GM23338 (cell line): Measurements from ENCODE around the gene FERMT3. TPM values are rescaled to one million over a fixed set of nuclear protein-coding genes. Genes with fewer than 3 reads are reported as not detected.

Experiments used
- polyA plus RNA-seq: library from polyadenylated mRNA; unstranded; fragments of >200 nt; fragmentation: Nextera tagmentation; extraction: Ambion mirVana; gene quantifications from 2 replicates; pipeline ENCODE4 v1.2.1, GENCODE V29; 2016
- total RNA-seq: library from RNA; depleted of rRNA; stranded (reverse); fragments of >200 nt; shearing (Covaris generic); gene quantifications from 2 replicates; pipeline ENCODE4 v1.2.3, GENCODE V29; 2014; rRNA removed

FERMT3 gene
- total and polyA plus RNA-seq, 2 experiments from 2014 or later, result 1.5 to 1.6 TPM

Other genes with a start within 250 kb of the FERMT3 start
- 385 and 427 TPM in 2 replicates for gene COX8A, start 232.1 kb upstream of the FERMT3 start, total RNA-seq
- gene COX8A, start 232.1 kb upstream of the FERMT3 start, polyA plus RNA-seq, result 483 and 516 TPM in 2 replicates
- 94.7 and 122 TPM in 2 replicates for gene OTUB1, start 220.3 kb upstream of the FERMT3 start, total RNA-seq
- 193 and 207 TPM in 2 replicates for gene OTUB1, start 220.3 kb upstream of the FERMT3 start, polyA plus RNA-seq
- 0.54 and 1.1 TPM in 2 replicates for gene FLRT1, start 170.8 kb upstream of the FERMT3 start, total RNA-seq
- gene FLRT1, start 170.8 kb upstream of the FERMT3 start, polyA plus RNA-seq, result 0.40 and 0.76 TPM in 2 replicates
- gene MACROD1, start 40.6 kb upstream of the FERMT3 start, total RNA-seq, result 22.2 and 33.0 TPM in 2 replicates
- gene MACROD1, start 40.6 kb upstream of the FERMT3 start, polyA plus RNA-seq, result 51.3 and 51.6 TPM in 2 replicates
- 346 and 351 TPM in 2 replicates for gene STIP1, start 20.6 kb upstream of the FERMT3 start, total RNA-seq
- gene STIP1, start 20.6 kb upstream of the FERMT3 start, polyA plus RNA-seq, result 194 and 213 TPM in 2 replicates
- 36.9 and 40.6 TPM in 2 replicates for gene TRPT1, start 19.5 kb downstream of the FERMT3 start, total RNA-seq
- 52.2 and 55.7 TPM in 2 replicates for gene TRPT1, start 19.5 kb downstream of the FERMT3 start, polyA plus RNA-seq
- gene NUDT22, start 19.6 kb downstream of the FERMT3 start, total RNA-seq, result 35.1 and 67.0 TPM in 2 replicates
- 31.1 and 33.9 TPM in 2 replicates for gene NUDT22, start 19.6 kb downstream of the FERMT3 start, polyA plus RNA-seq
- 7.7 and 10.5 TPM in 2 replicates for gene DNAJC4, start 23.8 kb downstream of the FERMT3 start, total RNA-seq
- gene DNAJC4, start 23.8 kb downstream of the FERMT3 start, polyA plus RNA-seq, result 31.0 and 34.4 TPM in 2 replicates
- gene VEGFB, start 27.9 kb downstream of the FERMT3 start, total RNA-seq, result 24.2 and 25.8 TPM in 2 replicates
- 20.8 and 24.6 TPM in 2 replicates for gene VEGFB, start 27.9 kb downstream of the FERMT3 start, polyA plus RNA-seq
- gene FKBP2, start 34.4 kb downstream of the FERMT3 start, total RNA-seq, result 31.4 and 35.0 TPM in 2 replicates
- 201 and 221 TPM in 2 replicates for gene FKBP2, start 34.4 kb downstream of the FERMT3 start, polyA plus RNA-seq
- gene PPP1R14B, start 40.2 kb downstream of the FERMT3 start, total RNA-seq, result 283 and 315 TPM in 2 replicates
- gene PPP1R14B, start 40.2 kb downstream of the FERMT3 start, polyA plus RNA-seq, result 250 and 418 TPM in 2 replicates
- 89.8 and 103 TPM in 2 replicates for gene PLCB3, start 44.8 kb downstream of the FERMT3 start, total RNA-seq
- gene PLCB3, start 44.8 kb downstream of the FERMT3 start, polyA plus RNA-seq, result 28.1 and 30.9 TPM in 2 replicates
- 45.8 and 46.4 TPM in 2 replicates for gene BAD, start 77.9 kb downstream of the FERMT3 start, total RNA-seq
- gene BAD, start 77.9 kb downstream of the FERMT3 start, polyA plus RNA-seq, result 45.5 and 46.3 TPM in 2 replicates
- 32.5 and 35.6 TPM in 2 replicates for gene GPR137, start 79.1 kb downstream of the FERMT3 start, total RNA-seq
- 16.3 and 17.7 TPM in 2 replicates for gene GPR137, start 79.1 kb downstream of the FERMT3 start, polyA plus RNA-seq
- gene KCNK4, start 84.6 kb downstream of the FERMT3 start, total RNA-seq, result 1.0 TPM in 1 of 2 replicates, not detected in the other
- gene KCNK4, start 84.6 kb downstream of the FERMT3 start, polyA plus RNA-seq, result not detected in 2 replicates
- not detected in 2 replicates for gene CATSPERZ, start 93.6 kb downstream of the FERMT3 start, total RNA-seq
- gene CATSPERZ, start 93.6 kb downstream of the FERMT3 start, polyA plus RNA-seq, result 0.99 and 1.8 TPM in 2 replicates
- 50.1 and 55.1 TPM in 2 replicates for gene ESRRA, start 98.8 kb downstream of the FERMT3 start, total RNA-seq
- gene ESRRA, start 98.8 kb downstream of the FERMT3 start, polyA plus RNA-seq, result 13.7 and 15.7 TPM in 2 replicates
- gene TRMT112, start 110.8 kb downstream of the FERMT3 start, total RNA-seq, result 298 and 349 TPM in 2 replicates
- gene TRMT112, start 110.8 kb downstream of the FERMT3 start, polyA plus RNA-seq, result 927 and 1,003 TPM in 2 replicates
- gene PRDX5, start 111.4 kb downstream of the FERMT3 start, total RNA-seq, result 202 and 212 TPM in 2 replicates
- gene PRDX5, start 111.4 kb downstream of the FERMT3 start, polyA plus RNA-seq, result 300 and 312 TPM in 2 replicates
- gene CCDC88B, start 133.5 kb downstream of the FERMT3 start, total RNA-seq, result 12.1 and 12.3 TPM in 2 replicates
- gene CCDC88B, start 133.5 kb downstream of the FERMT3 start, polyA plus RNA-seq, result 5.9 and 6.8 TPM in 2 replicates
- 18.6 and 19.9 TPM in 2 replicates for gene RPS6KA4, start 152.4 kb downstream of the FERMT3 start, total RNA-seq
- gene RPS6KA4, start 152.4 kb downstream of the FERMT3 start, polyA plus RNA-seq, result 3.5 and 4.1 TPM in 2 replicates